Measurements from ENCODE around the gene SNX8.
A peak's percentile ranks its signal among the peaks of the same experiment; 100 is the strongest.
"Not testable (repeated sequence)": the region's sequence is repeated elsewhere in the genome, so short reads cannot be mapped to it uniquely, and the experiment has no call there.

SNX8 gene

GRCh38 chr7:2321020-2321419 is 6.8 kb upstream of the SNX8 start:
- no peak overlapping the region for H3K4me3 ChIP-seq (ENCODE audit: low read depth, low read length)

GRCh38 chr7:2317556-2318293 is 3.5 kb upstream of the SNX8 start:
- Histone ChIP-seq H3K4me1 (ENCODE audit: control insufficient read depth, insufficient read depth, low read length) (no peaks in the 10 kb centered on the region), H3K36me3 (ENCODE audit: control insufficient read depth, insufficient read depth, low read length) (no peaks in the 10 kb centered on the region), H3K27me3 (ENCODE audit: control insufficient read depth, insufficient read depth, low read length) (no peaks in the 10 kb centered on the region; the same call in 1 of the 2 replicates), H3K9me3 (ENCODE audit: control insufficient read depth, insufficient read depth, low read length) (no peaks in the 10 kb centered on the region), H3K27ac (ENCODE audit: low read depth, low read length) (no peak overlapping the region), H3K4me3 (ENCODE audit: low read depth, low read length) (no peak overlapping the region), H3K9ac (ENCODE audit: low read depth, low read length) (no peak overlapping the region)

More at GRCh38 chr7:2321020-2321419, 6.8 kb upstream of the SNX8 start:
- Histone ChIP-seq H3K36me3 (ENCODE audit: control insufficient read depth, insufficient read depth, low read length) (no peaks in the 10 kb centered on the region), H3K4me1 (ENCODE audit: control insufficient read depth, insufficient read depth, low read length) (no peaks in the 10 kb centered on the region), H3K9me3 (ENCODE audit: control insufficient read depth, insufficient read depth, low read length) (no peaks in the 10 kb centered on the region), H3K9ac (ENCODE audit: low read depth, low read length) (no peak overlapping the region), H3K27me3 (ENCODE audit: control insufficient read depth, insufficient read depth, low read length) (no peaks in the 10 kb centered on the region), H3K27ac (ENCODE audit: low read depth, low read length) (no peak overlapping the region)

- Histone ChIP-seq H3K4me1 (ENCODE audit: control insufficient read depth, insufficient read depth, low read length) (no peaks in the 10 kb centered on the region), H3K9ac (ENCODE audit: low read depth, low read length) (no peak overlapping the region), H3K27ac (ENCODE audit: low read depth, low read length) (no peak overlapping the region), H3K36me3 (ENCODE audit: control insufficient read depth, insufficient read depth, low read length) (no peaks in the 10 kb centered on the region), H3K9me3 (ENCODE audit: control insufficient read depth, insufficient read depth, low read length) (no peaks in the 10 kb centered on the region), H3K4me3 (ENCODE audit: low read depth, low read length) (no peak overlapping the region), H3K27me3 (ENCODE audit: control insufficient read depth, insufficient read depth, low read length) (no peaks in the 10 kb centered on the region; the same call in 1 of the 2 replicates)
Measured at GRCh38 chr7:2316578-2316977, 2.3 kb upstream of the SNX8 start.

GRCh38 chr7:2315787-2316186 is 1.5 kb upstream of the SNX8 start:
- Histone ChIP-seq H3K9me3 (ENCODE audit: control insufficient read depth, insufficient read depth, low read length) (no peaks in the 10 kb centered on the region), H3K36me3 (ENCODE audit: control insufficient read depth, insufficient read depth, low read length) (no peaks in the 10 kb centered on the region), H3K9ac (ENCODE audit: low read depth, low read length) (no peak overlapping the region), H3K27me3 (ENCODE audit: control insufficient read depth, insufficient read depth, low read length) (no peaks in the 10 kb centered on the region; the same call in 1 of the 2 replicates), H3K4me1 (ENCODE audit: control insufficient read depth, insufficient read depth, low read length) (no peaks in the 10 kb centered on the region), H3K4me3 (ENCODE audit: low read depth, low read length) (no peak overlapping the region), H3K27ac (ENCODE audit: low read depth, low read length) (no peak overlapping the region)

- H3K27ac ChIP-seq (ENCODE audit: low read depth, low read length); H3K27me3 ChIP-seq (ENCODE audit: control insufficient read depth, insufficient read depth, low read length); H3K9ac ChIP-seq (ENCODE audit: low read depth, low read length); H3K9me3 ChIP-seq (ENCODE audit: control insufficient read depth, insufficient read depth, low read length); H3K36me3 ChIP-seq (ENCODE audit: control insufficient read depth, insufficient read depth, low read length); H3K4me1 ChIP-seq (ENCODE audit: control insufficient read depth, insufficient read depth, low read length): not testable (repeated sequence)
- peak overlapping the region; percentile 62 for H3K4me3 ChIP-seq (ENCODE audit: low read depth, low read length)
Measured at GRCh38 chr7:2314956-2315530, 802 bp upstream of the SNX8 start.

- H3K36me3 ChIP-seq (ENCODE audit: control insufficient read depth, insufficient read depth, low read length): no peaks in the 10 kb centered on the region
- no peaks in the 10 kb centered on the region for H3K9me3 ChIP-seq (ENCODE audit: control insufficient read depth, insufficient read depth, low read length)
- peak overlapping the region; percentile 35 for H3K27ac ChIP-seq (ENCODE audit: low read depth, low read length)
- no peaks in the 10 kb centered on the region; the same call in 1 of the 2 replicates for H3K27me3 ChIP-seq (ENCODE audit: control insufficient read depth, insufficient read depth, low read length)
- H3K4me3 ChIP-seq (ENCODE audit: low read depth, low read length): peak overlapping the region; percentile 83
- H3K4me1 ChIP-seq (ENCODE audit: control insufficient read depth, insufficient read depth, low read length): peaks cover 7% of the 10 kb centered on the region
- H3K9ac ChIP-seq (ENCODE audit: low read depth, low read length): peak overlapping the region; percentile 78; the same call in 1 of the 2 replicates
Measured at GRCh38 chr7:2313450-2314208, 612 bp downstream of the SNX8 start.

- H3K27ac ChIP-seq (ENCODE audit: low read depth, low read length): no peak overlapping the region
- H3K4me1 ChIP-seq (ENCODE audit: control insufficient read depth, insufficient read depth, low read length): peaks cover 7% of the 10 kb centered on the region
- H3K9ac ChIP-seq (ENCODE audit: low read depth, low read length): no peak overlapping the region
- H3K36me3 ChIP-seq (ENCODE audit: control insufficient read depth, insufficient read depth, low read length): no peaks in the 10 kb centered on the region
- no peaks in the 10 kb centered on the region; the same call in 1 of the 2 replicates for H3K27me3 ChIP-seq (ENCODE audit: control insufficient read depth, insufficient read depth, low read length)
- no peaks in the 10 kb centered on the region for H3K9me3 ChIP-seq (ENCODE audit: control insufficient read depth, insufficient read depth, low read length)
- H3K4me3 ChIP-seq (ENCODE audit: low read depth, low read length): no peak overlapping the region
Measured at GRCh38 chr7:2312267-2312929, 1.8 kb downstream of the SNX8 start.

- no peak overlapping the region for H3K4me3 ChIP-seq (ENCODE audit: low read depth, low read length)
- no peak overlapping the region for H3K9ac ChIP-seq (ENCODE audit: low read depth, low read length)
- H3K4me1 ChIP-seq (ENCODE audit: control insufficient read depth, insufficient read depth, low read length): peaks cover 7% of the 10 kb centered on the region
- H3K36me3 ChIP-seq (ENCODE audit: control insufficient read depth, insufficient read depth, low read length): no peaks in the 10 kb centered on the region
- no peaks in the 10 kb centered on the region for H3K9me3 ChIP-seq (ENCODE audit: control insufficient read depth, insufficient read depth, low read length)
- H3K27ac ChIP-seq (ENCODE audit: low read depth, low read length): peak overlapping the region; percentile 78
- no peaks in the 10 kb centered on the region for H3K27me3 ChIP-seq (ENCODE audit: control insufficient read depth, insufficient read depth, low read length)
Measured at GRCh38 chr7:2309889-2310331, 4.3 kb downstream of the SNX8 start.

- Histone ChIP-seq H3K4me1 (ENCODE audit: control insufficient read depth, insufficient read depth, low read length) (peaks cover 7% of the 10 kb centered on the region), H3K36me3 (ENCODE audit: control insufficient read depth, insufficient read depth, low read length) (no peaks in the 10 kb centered on the region), H3K4me3 (ENCODE audit: low read depth, low read length) (no peak overlapping the region), H3K27ac (ENCODE audit: low read depth, low read length) (no peak overlapping the region), H3K9me3 (ENCODE audit: control insufficient read depth, insufficient read depth, low read length) (no peaks in the 10 kb centered on the region), H3K9ac (ENCODE audit: low read depth, low read length) (no peak overlapping the region), H3K27me3 (ENCODE audit: control insufficient read depth, insufficient read depth, low read length) (no peaks in the 10 kb centered on the region)
Measured at GRCh38 chr7:2307690-2308107, 6.5 kb downstream of the SNX8 start.

- Histone ChIP-seq H3K36me3 (ENCODE audit: control insufficient read depth, insufficient read depth, low read length) (no peaks in the 10 kb centered on the region), H3K4me3 (ENCODE audit: low read depth, low read length) (no peak overlapping the region), H3K9ac (ENCODE audit: low read depth, low read length) (no peak overlapping the region), H3K27ac (ENCODE audit: low read depth, low read length) (no peak overlapping the region), H3K4me1 (ENCODE audit: control insufficient read depth, insufficient read depth, low read length) (peaks cover 8% of the 10 kb centered on the region), H3K27me3 (ENCODE audit: control insufficient read depth, insufficient read depth, low read length) (no peaks in the 10 kb centered on the region), H3K9me3 (ENCODE audit: control insufficient read depth, insufficient read depth, low read length) (0 out of 2 replicates have a peak, but pooled peaks cover under 1% of the 10 kb centered on the region)
Measured at GRCh38 chr7:2306688-2307087, 7.6 kb downstream of the SNX8 start.

Data from HUES48 (cell line).